ENCODE measurements around the gene PLIN4. TPM values are rescaled to one million over a fixed set of nuclear protein-coding genes. Genes with fewer than 3 reads are reported as not detected.

PLIN4 gene
- total RNA-seq, 2 experiments from 2014 or later, result 0.13 to 0.32 TPM

- Histone ChIP-seq H4K20me1 (ENCODE audit: insufficient read depth, low read length) (no peaks in the 10 kb centered on the region), H3K9me2 (ENCODE audit: insufficient read depth, low read length) (no peaks in the 10 kb centered on the region), H3K27ac (ENCODE audit: low read depth, low read length, poor library complexity, severe bottlenecking) (no peak overlapping the region), H3K9me3 (ENCODE audit: low read length) (no peaks in the 10 kb centered on the region), H2AFZ (ENCODE audit: low read length) (no peak overlapping the region), H3K4me2 (ENCODE audit: low read length) (no peak overlapping the region), H3K4me3 (ENCODE audit: low read depth, low read length, poor library complexity, severe bottlenecking) (no peak overlapping the region), H3K79me2 (ENCODE audit: insufficient read depth, low read depth, low read length) (no peaks in the 10 kb centered on the region), H3K36me3 (ENCODE audit: insufficient read depth, low read length) (no peaks in the 10 kb centered on the region), H3K4me1 (ENCODE audit: insufficient read depth, low read length, poor library complexity, severe bottlenecking) (no peaks in the 10 kb centered on the region)
- ChIA-PET POLR2A (no interaction called here), CTCF (ENCODE audit: unreplicated experiment) (no interaction called here)
- DNase-seq (ENCODE audit: low spot score), result no peak
- intact Hi-C loops (cut with micrococcal nuclease; ENCODE audit: unreplicated experiment), result no loop called here
- TF ChIP-seq EZH2phosphoT487 (IDR thresholded peaks at IDR 0.05; ENCODE audit: borderline replicate concordance, low read depth, low read length) (no peak), CTCF (conservative IDR thresholded peaks at IDR 0.05; ENCODE audit: low read length) (no peak)
- no TSS peak for BruUV-seq (replicated peaks)
These were observed 6.2 kb downstream of the PLIN4 start for GRCh38 chr19:4512070-4512469.

GRCh38 chr19:4511300-4512054, 6.8 kb downstream of the PLIN4 start:
- Histone ChIP-seq H4K20me1 (ENCODE audit: insufficient read depth, low read length) (no peaks in the 10 kb centered on the region), H3K4me3 (ENCODE audit: low read depth, low read length, poor library complexity, severe bottlenecking) (no peak overlapping the region), H3K36me3 (ENCODE audit: insufficient read depth, low read length) (no peaks in the 10 kb centered on the region), H3K9me2 (ENCODE audit: insufficient read depth, low read length) (no peaks in the 10 kb centered on the region), H3K4me2 (ENCODE audit: low read length) (no peak overlapping the region), H3K27ac (ENCODE audit: low read depth, low read length, poor library complexity, severe bottlenecking) (no peak overlapping the region), H3K79me2 (ENCODE audit: insufficient read depth, low read depth, low read length) (no peaks in the 10 kb centered on the region), H3K9me3 (ENCODE audit: low read length) (no peaks in the 10 kb centered on the region), H3K4me1 (ENCODE audit: insufficient read depth, low read length, poor library complexity, severe bottlenecking) (no peaks in the 10 kb centered on the region), H2AFZ (ENCODE audit: low read length) (no peak overlapping the region)
- intact Hi-C loops (cut with micrococcal nuclease; ENCODE audit: unreplicated experiment), result no loop called here
- ChIA-PET CTCF (ENCODE audit: unreplicated experiment) (no interaction called here), POLR2A (no interaction called here)
- TF ChIP-seq EZH2phosphoT487 (IDR thresholded peaks at IDR 0.05; ENCODE audit: borderline replicate concordance, low read depth, low read length) (no peak), CTCF (conservative IDR thresholded peaks at IDR 0.05; ENCODE audit: low read length) (no peak)
- BruUV-seq (replicated peaks), result no TSS peak
- no peak for DNase-seq (ENCODE audit: low spot score)

GRCh38 chr19:4510435-4511255, 7.6 kb downstream of the PLIN4 start:
- H3K4me2 ChIP-seq (ENCODE audit: low read length), result no peak overlapping the region
- H3K36me3 ChIP-seq (ENCODE audit: insufficient read depth, low read length), result no peaks in the 10 kb centered on the region
- BruUV-seq (replicated peaks), result no TSS peak
- ChIA-PET CTCF (ENCODE audit: unreplicated experiment) (no interaction called here), POLR2A (no interaction called here)
- no peaks in the 10 kb centered on the region for H4K20me1 ChIP-seq (ENCODE audit: insufficient read depth, low read length)
- no peak overlapping the region for H3K4me3 ChIP-seq (ENCODE audit: low read depth, low read length, poor library complexity, severe bottlenecking)
- no peak overlapping the region for H3K27ac ChIP-seq (ENCODE audit: low read depth, low read length, poor library complexity, severe bottlenecking)
- H3K9me3 ChIP-seq (ENCODE audit: low read length), result no peaks in the 10 kb centered on the region
- H3K79me2 ChIP-seq (ENCODE audit: insufficient read depth, low read depth, low read length), result no peaks in the 10 kb centered on the region
- H3K9me2 ChIP-seq (ENCODE audit: insufficient read depth, low read length), result no peaks in the 10 kb centered on the region
- H3K4me1 ChIP-seq (ENCODE audit: insufficient read depth, low read length, poor library complexity, severe bottlenecking), result no peaks in the 10 kb centered on the region
- no peak for DNase-seq (ENCODE audit: low spot score)
- no peak for TF ChIP-seq EZH2phosphoT487 (IDR thresholded peaks at IDR 0.05; ENCODE audit: borderline replicate concordance, low read depth, low read length)
- TF ChIP-seq CTCF (conservative IDR thresholded peaks at IDR 0.05; ENCODE audit: low read length), result no peak
- intact Hi-C loops (cut with micrococcal nuclease; ENCODE audit: unreplicated experiment), result no loop called here
- no peak overlapping the region for H2AFZ ChIP-seq (ENCODE audit: low read length)
